ENCODE measurements around the gene GIPR. TPM values are rescaled to one million over a fixed set of nuclear protein-coding genes. Genes with fewer than 3 reads are reported as not detected.

The GIPR gene
- total and polyA plus RNA-seq, 8 donors, result 1.9 to 44.9 (median 6.8) TPM

DNA sequence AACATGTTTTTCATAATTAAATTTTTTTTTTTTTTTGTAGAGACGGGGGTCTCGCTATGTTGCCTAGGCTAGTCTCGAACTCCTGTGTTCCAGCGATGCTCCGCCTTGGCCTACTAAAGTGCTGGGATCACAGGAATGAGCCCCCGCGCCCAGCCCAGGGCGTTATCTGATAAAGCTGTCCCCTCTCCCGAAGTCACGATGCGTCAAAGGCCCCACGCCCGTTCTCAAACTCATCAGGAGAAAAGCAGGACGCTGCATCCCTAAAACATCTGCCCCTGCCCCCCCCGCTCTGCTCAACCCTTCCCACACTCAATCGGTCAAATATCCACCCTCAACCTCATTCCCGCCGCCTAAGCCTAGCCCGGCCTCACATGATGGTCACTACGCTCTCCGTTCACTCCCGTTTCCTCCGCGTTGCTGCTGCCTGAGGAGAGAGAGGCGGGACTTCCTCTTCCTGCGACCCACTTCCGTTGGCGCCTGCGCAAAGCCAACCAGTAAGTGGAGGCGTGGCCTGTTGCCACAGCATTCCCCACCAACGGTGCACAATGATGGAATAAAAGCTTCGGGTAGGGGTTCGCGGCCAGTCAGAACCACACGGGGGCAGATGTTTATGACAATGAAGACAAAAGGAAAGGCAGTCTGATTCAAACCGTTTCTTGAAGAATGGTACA lies 23.6 kb downstream of the GIPR start, which contains the start of gene SNRPD2:
Gene SNRPD2 (minus strand): TSS at position 438 of the 671 bp plus-strand sequence. CDS start 65 bp downstream, at position 373.
- Histone ChIP-seq H3K4me1 (peaks cover 7 to 29% (median 24%) of the 10 kb centered on the region in 4 donors), H3K27me3 (no peaks in the 10 kb centered on the region), H3K27ac (peak within 1 kb of the TSS; percentile 93 to 96 (median 95)), H3K4me3 (peak within 1 kb of the TSS; percentile 62 to 88 (median 87)), H3K36me3 (peaks cover 24 to 43% (median 42%) of the 10 kb centered on the region in 4 donors), H3K9me3 (no peaks in the 10 kb centered on the region)
- peak; percentile 94 to 98 for DNase-seq
- intact Hi-C loops (cut with DNase I; ENCODE audit: low total_unique reads), result no loop called here
- TF ChIP-seq POLR2AphosphoS5 (IDR thresholded peaks at IDR 0.05) (peak; percentile 93 to 97 (median 97)), POLR2A (IDR thresholded peaks at IDR 0.05) (peak in 2 of 4 donors; percentile 63 to 84), EP300 (IDR thresholded peaks at IDR 0.05) (no peak)
- WGBS, 5 donors, result 0 to 2% (median 0%) methylated on average over 36 of the region's 36 CpGs

DNA sequence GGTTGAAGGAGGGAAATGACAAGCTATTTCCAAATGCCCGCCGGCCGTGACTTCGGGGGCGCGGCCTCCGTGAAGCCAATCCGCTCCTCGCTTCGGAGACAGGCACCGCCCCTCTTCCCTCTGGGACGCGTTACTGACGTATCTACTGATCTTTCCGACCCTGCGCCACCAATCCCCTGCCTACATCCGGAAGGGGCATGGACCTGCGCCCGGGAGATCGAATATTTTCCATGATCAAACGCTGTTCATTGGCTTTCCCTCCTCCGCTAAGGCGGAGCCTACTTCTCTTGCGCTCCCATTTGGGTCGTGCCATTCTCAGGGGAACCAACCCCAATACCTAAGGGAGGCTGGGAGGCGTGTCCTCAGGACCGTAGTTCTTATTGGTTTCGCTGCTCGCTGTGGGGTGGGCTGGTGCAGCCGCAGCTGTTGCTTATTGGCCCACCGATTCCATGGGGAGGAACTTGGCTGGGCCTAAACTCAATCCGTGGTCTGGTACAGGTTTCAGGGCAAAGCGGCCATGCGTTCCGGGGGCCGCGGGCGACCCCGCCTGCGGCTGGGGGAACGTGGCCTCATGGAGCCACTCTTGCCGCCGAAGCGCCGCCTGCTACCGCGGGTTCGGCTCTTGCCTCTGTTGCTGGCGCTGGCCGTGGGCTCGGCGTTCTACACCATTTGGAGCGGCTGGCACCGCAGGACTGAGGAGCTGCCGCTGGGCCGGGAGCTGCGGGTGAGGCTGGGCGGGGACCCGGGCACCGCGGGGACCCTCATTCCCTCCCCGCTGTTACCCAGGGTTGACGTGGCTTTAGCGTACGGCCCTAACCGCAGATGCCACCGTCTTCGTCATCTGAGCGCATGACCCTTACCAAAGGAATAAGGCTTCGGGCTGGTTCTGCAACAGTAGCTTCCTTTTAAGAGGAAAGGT lies 24.4 kb downstream of the GIPR start, which contains the start of gene QPCTL:
Gene QPCTL (plus strand): TSS at position 480 of the 919 bp plus-strand sequence. CDS start 38 bp downstream, at position 518.
- peak within 1 kb of the TSS; percentile 62 to 88 (median 87) for H3K4me3 ChIP-seq
- H3K27ac ChIP-seq, result peak within 1 kb of the TSS; percentile 93 to 96 (median 95)
- no peaks in the 10 kb centered on the region for H3K9me3 ChIP-seq
- peaks cover 16 to 41% (median 37%) of the 10 kb centered on the region in 4 donors for H3K36me3 ChIP-seq
- intact Hi-C loops (cut with DNase I; ENCODE audit: low total_unique reads), result no loop called here
- DNase-seq, result peak; percentile 98 to 99
- WGBS, 5 donors, result 0 to 1% (median 0%) methylated on average over 33 to 70 of the region's 70 CpGs
- TF ChIP-seq, protein P1, sequence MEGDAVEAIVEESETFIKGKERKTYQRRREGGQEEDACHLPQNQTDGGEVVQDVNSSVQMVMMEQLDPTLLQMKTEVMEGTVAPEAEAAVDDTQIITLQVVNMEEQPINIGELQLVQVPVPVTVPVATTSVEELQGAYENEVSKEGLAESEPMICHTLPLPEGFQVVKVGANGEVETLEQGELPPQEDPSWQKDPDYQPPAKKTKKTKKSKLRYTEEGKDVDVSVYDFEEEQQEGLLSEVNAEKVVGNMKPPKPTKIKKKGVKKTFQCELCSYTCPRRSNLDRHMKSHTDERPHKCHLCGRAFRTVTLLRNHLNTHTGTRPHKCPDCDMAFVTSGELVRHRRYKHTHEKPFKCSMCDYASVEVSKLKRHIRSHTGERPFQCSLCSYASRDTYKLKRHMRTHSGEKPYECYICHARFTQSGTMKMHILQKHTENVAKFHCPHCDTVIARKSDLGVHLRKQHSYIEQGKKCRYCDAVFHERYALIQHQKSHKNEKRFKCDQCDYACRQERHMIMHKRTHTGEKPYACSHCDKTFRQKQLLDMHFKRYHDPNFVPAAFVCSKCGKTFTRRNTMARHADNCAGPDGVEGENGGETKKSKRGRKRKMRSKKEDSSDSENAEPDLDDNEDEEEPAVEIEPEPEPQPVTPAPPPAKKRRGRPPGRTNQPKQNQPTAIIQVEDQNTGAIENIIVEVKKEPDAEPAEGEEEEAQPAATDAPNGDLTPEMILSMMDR (IDR thresholded peaks at IDR 0.05), result no peak
- TF ChIP-seq POLR2AphosphoS5 (IDR thresholded peaks at IDR 0.05), result peak; percentile 68 to 93 (median 71)
- peak in 1 of 4 donors; percentile 31 for TF ChIP-seq POLR2A (IDR thresholded peaks at IDR 0.05)
- no peak for TF ChIP-seq EP300 (IDR thresholded peaks at IDR 0.05)
- no peaks in the 10 kb centered on the region for H3K27me3 ChIP-seq
- peaks cover 7 to 29% (median 24%) of the 10 kb centered on the region in 4 donors for H3K4me1 ChIP-seq

DNA sequence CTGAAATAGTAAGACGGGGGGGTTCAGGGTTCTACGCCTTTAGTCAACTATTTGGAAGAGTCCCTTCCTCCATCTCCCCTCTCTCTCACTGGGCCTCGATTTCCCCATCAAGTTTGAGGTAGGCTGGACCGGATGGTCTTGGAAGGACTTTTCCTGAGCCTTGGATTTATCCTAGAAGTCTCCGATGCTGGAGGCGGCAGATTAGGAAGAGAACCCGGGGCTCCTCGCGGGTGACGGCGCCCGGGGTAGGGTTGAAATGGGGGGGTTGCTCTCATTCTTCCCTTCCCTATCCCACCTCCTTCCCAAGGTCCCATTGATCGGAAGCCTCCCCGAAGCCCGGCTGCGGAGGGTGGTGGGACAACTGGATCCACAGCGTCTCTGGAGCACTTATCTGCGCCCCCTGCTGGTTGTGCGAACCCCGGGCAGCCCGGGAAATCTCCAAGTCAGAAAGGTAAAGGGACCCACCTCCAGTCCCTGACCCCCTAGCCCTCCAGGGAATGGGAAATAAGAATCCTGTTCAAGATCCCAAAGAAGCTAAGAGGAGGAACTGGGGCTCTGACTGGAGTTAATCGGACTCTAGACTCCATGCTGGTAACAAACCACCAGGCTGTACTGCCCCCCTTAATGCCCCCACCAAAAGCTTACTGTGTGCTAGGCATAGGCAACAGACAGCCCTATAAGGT lies 25.2 kb downstream of the GIPR start:
- peaks cover 9 to 38% (median 32%) of the 10 kb centered on the region in 4 donors for H3K36me3 ChIP-seq
- no peaks in the 10 kb centered on the region for H3K9me3 ChIP-seq
- peak overlapping the region; percentile 62 to 88 (median 87) for H3K4me3 ChIP-seq
- H3K27ac ChIP-seq, result peak overlapping the region; percentile 93 to 96 (median 95)
- intact Hi-C loops (cut with DNase I; ENCODE audit: low total_unique reads), result no loop called here
- peak; percentile 86 to 89 for DNase-seq
- no peaks in the 10 kb centered on the region for H3K27me3 ChIP-seq
- H3K4me1 ChIP-seq, result peaks cover 7 to 29% (median 24%) of the 10 kb centered on the region in 4 donors
- 1 to 3% (median 1%) methylated on average over 17 to 22 of the region's 22 CpGs for WGBS, 5 donors
- TF ChIP-seq POLR2AphosphoS5 (IDR thresholded peaks at IDR 0.05) (peak in 1 of 3 donors; percentile 8), POLR2A (IDR thresholded peaks at IDR 0.05) (no peak), EP300 (IDR thresholded peaks at IDR 0.05) (no peak)
- TF ChIP-seq, protein P1 (IDR thresholded peaks at IDR 0.05), result peak in 5 of 7 experiments; percentile 51 to 90 (median 86)

DNA sequence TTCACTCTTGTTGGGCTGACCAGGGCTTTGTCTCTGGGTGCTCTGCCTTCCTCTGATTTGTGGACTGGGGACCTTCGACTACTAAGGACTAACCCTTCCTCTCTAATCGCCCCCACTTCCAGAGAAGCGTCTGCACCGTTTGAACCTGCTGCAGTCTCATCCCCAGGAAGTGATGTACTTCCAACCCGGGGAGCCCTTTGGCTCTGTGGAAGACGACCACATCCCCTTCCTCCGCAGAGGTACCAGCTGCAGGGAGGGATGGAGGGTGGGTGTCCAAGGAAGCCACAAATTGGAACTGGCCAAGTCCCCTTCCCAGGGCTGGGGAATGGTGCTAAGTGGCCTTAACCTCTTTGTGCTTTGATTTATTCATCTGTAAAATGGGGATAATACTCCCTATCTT lies 33.7 kb downstream of the GIPR start:
- Histone ChIP-seq H3K4me3 (no peak overlapping the region), H3K27ac (no peak overlapping the region), H3K4me1 (no peaks in the 10 kb centered on the region), H3K27me3 (no peaks in the 10 kb centered on the region), H3K9me3 (no peaks in the 10 kb centered on the region), H3K36me3 (peaks cover 12 to 50% (median 42%) of the 10 kb centered on the region in 4 donors)
- no peak for DNase-seq
- WGBS, 5 donors, result 77 to 86% (median 80%) methylated on average over 7 of the region's 7 CpGs
- TF ChIP-seq POLR2AphosphoS5 (IDR thresholded peaks at IDR 0.05) (no peak), POLR2A (IDR thresholded peaks at IDR 0.05) (no peak), EP300 (IDR thresholded peaks at IDR 0.05) (no peak)
- TF ChIP-seq, protein P1 (IDR thresholded peaks at IDR 0.05), result no peak
- intact Hi-C loops (cut with DNase I; ENCODE audit: low total_unique reads), result no loop called here
